Ovary (tissue), 9 donors: Measurements from ENCODE around the gene SRSF9. TPM values are rescaled to one million over a fixed set of nuclear protein-coding genes. Genes with fewer than 3 reads are reported as not detected.

Experiments
- DNase-seq, 5 donors: peaks; one replicate each; pipeline ENCODE4 v3.0.0-alpha.2; 2019 to 2020
- H3K27ac ChIP-seq, 2 donors: fragments of 200-600 bp; one replicate each; pipeline versions ENCODE4 v1.5.1 to v1.8.0; 2019 to 2022
- H3K27me3 ChIP-seq: fragments of 200-600 bp; one replicate; pipeline ENCODE4 v1.8.0; 2022
- H3K36me3 ChIP-seq: fragments of 200-600 bp; sonication (generic); one replicate; pipeline ENCODE4 v1.5.1; 2019
- H3K4me1 ChIP-seq: one replicate; pipeline ENCODE4 v1.8.1; 2013; ENCODE audit warnings: mild to moderate bottlenecking, moderate library complexity; ENCODE audit not compliant: insufficient read depth
- H3K4me3 ChIP-seq: fragments of 200-600 bp; sonication (generic); one replicate; pipeline ENCODE4 v1.5.1; 2017
- H3K9me3 ChIP-seq, 2 donors: fragments of 200-600 bp in 1 of 2; sonication (generic) in 1 of 2; one replicate each; pipeline versions ENCODE4 v1.5.1 to v1.8.1; 2013 to 2019; ENCODE audit warnings: mild to moderate bottlenecking in 1 of 2, moderate library complexity in 1 of 2
- CTCF ChIP-seq, 3 donors: fragments of 450-650 bp in 2 of 3; fragments of 200-600 bp in 1 of 3; IDR thresholded peaks; one replicate each; pipeline versions ENCODE4 v1.5.1 to v1.8.0; 2016 to 2022; ENCODE audit warnings: antibody characterized with exemption in 3 of 3, mild to moderate bottlenecking in 1 of 3
- EP300 ChIP-seq: sonication (generic); formaldehyde crosslinking; IDR thresholded peaks from one replicate; pipeline ENCODE4 v1.6.1; 2017; ENCODE audit warnings: antibody characterized with exemption
- POLR2A ChIP-seq: fragments of 450-650 bp; IDR thresholded peaks from one replicate; pipeline ENCODE4 v1.6.1; 2017; ENCODE audit warnings: antibody characterized with exemption, mild to moderate bottlenecking, moderate library complexity
- WGBS, 3 donors: extraction: QIAGEN DNeasy Blood & Tissue Kit in 1 of 3; methylation state at CpG; one replicate each; pipeline versions ENCODE4 v1.1.5 to v1.1.7; 2013 to 2017; 5-methylcytosine and 5-hydroxymethylcytosine counted together
- intact Hi-C, 4 donors: fragments of 100-400 bp; cut with DNase I; formaldehyde crosslinking; loops; one replicate each; pipeline versions ENCODE4 v1.11.0 to v1.15.1; 2022 to 2023
- polyA plus RNA-seq, 2 donors: library from polyadenylated mRNA; stranded (reverse); fragments of 200-250 nt in 1 of 2; fragments of 350-450 nt in 1 of 2; fragmentation: Illumina TruSeq in 1 of 2; extraction: RNeasy Lipid Tissue Mini Kit (QIAGEN cat#74804) in 1 of 2; gene quantifications; one replicate each; pipeline ENCODE4 v1.2.3, GENCODE V29; 2013 to 2014
- total RNA-seq, 7 donors: library from RNA; depleted of rRNA in 2 of 7; stranded (reverse); fragments of >200 nt in 2 of 7; fragmentation: NEBNext Ultra II Directional in 3 of 7; extraction: Animal tissue kit (Norgen Biotek cat#: 25700) in 3 of 7; gene quantifications; one replicate each; pipeline versions ENCODE4 v1.1.0 to v1.2.4, GENCODE V29; 2016 to 2023
- donor health status: DM: no; HTN: no; CAD: no; lungs with moderate emphysema.
- donor health status: DM: no; HTN: no; CAD: no.
- donor health status: Bipolar disorder and iron deficiency.
- donor health status: DM: yes; HTN: yes; CAD: no.
- donor health status: DM: no; HTN: no; CAD: no.
- donor health status: DM: yes; HTN: yes; CAD: no.

The SRSF9 gene
- total and polyA plus RNA-seq, 9 donors, result 53.8 to 141 (median 124) TPM

GRCh38 chr12:120472521-120472920, 3.0 kb upstream of the SRSF9 start:
- Histone ChIP-seq H3K27me3 (no peaks in the 10 kb centered on the region), H3K4me3 (no peak overlapping the region), H3K9me3 (no peaks in the 10 kb centered on the region), H3K36me3 (no peaks in the 10 kb centered on the region), H3K27ac (no peak overlapping the region), H3K4me1 (peaks cover 5% of the 10 kb centered on the region)
- intact Hi-C loops, result no loop called here
- TF ChIP-seq CTCF (IDR thresholded peaks at IDR 0.05), result no peak
- TF ChIP-seq EP300, result no peak
- TF ChIP-seq POLR2A, result no peak
- no peak for DNase-seq

GRCh38 chr12:120470150-120470784, 719 bp upstream of the SRSF9 start:
- 49 to 60% (median 50%) methylated on average over 26 of the region's 26 CpGs for WGBS, 3 donors
- Histone ChIP-seq H3K36me3 (no peaks in the 10 kb centered on the region), H3K4me3 (peak overlapping the region; percentile 79), H3K27me3 (no peaks in the 10 kb centered on the region), H3K4me1 (peaks cover 9% of the 10 kb centered on the region), H3K9me3 (no peaks in the 10 kb centered on the region), H3K27ac (peak overlapping the region; percentile 87 to 89)
- TF ChIP-seq CTCF (IDR thresholded peaks at IDR 0.05) (no peak), EP300 (no peak), POLR2A (no peak)
- peak in 2 of 5 donors; percentile 18 to 43 for DNase-seq
- intact Hi-C loops, result no loop called here

GRCh38 chr12:120468821-120469449, 613 bp downstream of the SRSF9 start:
- Histone ChIP-seq H3K4me3 (peak overlapping the region; percentile 79), H3K27me3 (no peaks in the 10 kb centered on the region), H3K4me1 (peaks cover 9% of the 10 kb centered on the region), H3K27ac (peak overlapping the region; percentile 87 to 89), H3K9me3 (no peaks in the 10 kb centered on the region), H3K36me3 (no peaks in the 10 kb centered on the region)
- DNase-seq, result peak; percentile 37 to 70 (median 62)
- intact Hi-C loops, result no loop called here
- TF ChIP-seq CTCF (IDR thresholded peaks at IDR 0.05) (no peak), POLR2A (no peak), EP300 (no peak)
- WGBS, 3 donors, result 0 to 1% (median 1%) methylated on average over 45 to 57 of the region's 57 CpGs

GRCh38 chr12:120468325-120468820, 1.2 kb downstream of the SRSF9 start:
- H3K9me3 ChIP-seq, result no peaks in the 10 kb centered on the region
- peaks cover 9% of the 10 kb centered on the region for H3K4me1 ChIP-seq
- H3K27me3 ChIP-seq, result no peaks in the 10 kb centered on the region
- WGBS, 3 donors, result 1% methylated on average over 22 to 23 of the region's 23 CpGs
- peak overlapping the region; percentile 79 for H3K4me3 ChIP-seq
- H3K36me3 ChIP-seq, result no peaks in the 10 kb centered on the region
- DNase-seq, result peak in 4 of 5 donors; percentile 30 to 59 (median 45)
- intact Hi-C loops, result no loop called here
- TF ChIP-seq CTCF (IDR thresholded peaks at IDR 0.05) (no peak), POLR2A (no peak), EP300 (no peak)
- peak overlapping the region; percentile 87 to 89 for H3K27ac ChIP-seq
